Activated B cell treated with CpG ODN at 0.5 μM for 24 hours (primary cell): ENCODE data around the gene FAM177B. TPM values are rescaled to one million over a fixed set of nuclear protein-coding genes. Genes with fewer than 3 reads are reported as not detected.

Experiments
- ATAC-seq: fragments of 200-7000 bp; cut with Tn5 transposase; one replicate; pipeline ENCODE4 v1.10.0; 2021; ENCODE audit warnings: low read depth, mild to moderate bottlenecking, moderate library complexity
- CTCF ChIA-PET: fragments of 350-600 bp; sonication (Branson Sonifier 250); formaldehyde crosslinking; loops from one replicate; lab custom pipeline; 2021; ENCODE audit warnings: antibody characterized with exemption; lab: Charles Lee
- POLR2A ChIA-PET: fragments of 350-600 bp; sonication (Branson Sonifier 250); formaldehyde crosslinking; loops from one replicate; lab custom pipeline; 2021; ENCODE audit warnings: antibody characterized with exemption; lab: Charles Lee
- DNase-seq: peaks from one replicate; pipeline ENCODE4 v3.0.0; 2022
- H3K27ac Mint-ChIP-seq: one replicate; pipeline ENCODE4 v1.8.0; 2020; ENCODE audit warnings: mixed read lengths
- H3K27me3 Mint-ChIP-seq: one replicate; pipeline ENCODE4 v1.8.0; 2021; ENCODE audit warnings: mixed read lengths
- H3K36me3 Mint-ChIP-seq: one replicate; pipeline ENCODE4 v1.8.0; 2021; ENCODE audit warnings: low read depth, mixed read lengths
- H3K4me1 Mint-ChIP-seq: one replicate; pipeline ENCODE4 v1.8.0; 2021; ENCODE audit warnings: mixed read lengths
- H3K4me3 Mint-ChIP-seq: one replicate; pipeline ENCODE4 v1.8.0; 2020; ENCODE audit warnings: mild to moderate bottlenecking, mixed read lengths
- H3K9me3 Mint-ChIP-seq: one replicate; pipeline ENCODE4 v1.8.0; 2020; ENCODE audit warnings: mixed read lengths
- CTCF ChIP-seq: fragments of 200-600 bp; IDR thresholded peaks from one replicate; pipeline ENCODE4 v1.8.0; 2022; ENCODE audit warnings: antibody characterized with exemption, mild to moderate bottlenecking
- intact Hi-C: fragments of 100-400 bp; cut with micrococcal nuclease; formaldehyde crosslinking; loops from one replicate; pipeline ENCODE4 v1.15.1; 2024
- total RNA-seq: library from RNA; stranded (reverse); gene quantifications from 2 replicates; pipeline ENCODE4 v1.2.3, GENCODE V29; 2022

The FAM177B gene
- total RNA-seq, 1 donor from 2014 or later, result 3.5 TPM

- H3K4me1 Mint-ChIP-seq, result peaks cover 18% of the 10 kb centered on the region
- ATAC-seq (no peak), DNase-seq (no peak)
- H3K36me3 Mint-ChIP-seq, result no peaks in the 10 kb centered on the region
- no peaks in the 10 kb centered on the region for H3K9me3 Mint-ChIP-seq
- H3K27me3 Mint-ChIP-seq, result no peaks in the 10 kb centered on the region
- intact Hi-C loops, result no loop called here
- H3K27ac Mint-ChIP-seq, result no peak overlapping the region
- no peak for TF ChIP-seq CTCF
- no peak overlapping the region for H3K4me3 Mint-ChIP-seq
- CTCF ChIA-PET, result no interaction called here
- POLR2A ChIA-PET, result no interaction called here
These were observed 44.2 kb downstream of the FAM177B start for GRCh38 chr1:222781251-222781650.

- no peak for TF ChIP-seq CTCF
- Mint-ChIP-seq H3K27me3 (no peaks in the 10 kb centered on the region), H3K4me3 (no peak overlapping the region), H3K27ac (no peak overlapping the region), H3K9me3 (no peaks in the 10 kb centered on the region), H3K4me1 (peaks cover 33% of the 10 kb centered on the region), H3K36me3 (no peaks in the 10 kb centered on the region)
- intact Hi-C loops, result no loop called here
- POLR2A ChIA-PET, result no interaction called here
- DNase-seq, result no peak
- ATAC-seq, result no peak
- CTCF ChIA-PET, result interaction anchor here (1.1 kb wide), 1 partner anchor 307 kb away, joined by 3 read pairs; no protein-coding TSS in a partner anchor
These were observed 46.0 kb downstream of the FAM177B start for GRCh38 chr1:222783051-222783450.

GRCh38 chr1:222784371-222784770 lies 47.4 kb downstream of the FAM177B start:
- DNase-seq (no peak), ATAC-seq (no peak)
- no peaks in the 10 kb centered on the region for H3K36me3 Mint-ChIP-seq
- H3K27ac Mint-ChIP-seq, result no peak overlapping the region
- H3K4me3 Mint-ChIP-seq, result no peak overlapping the region
- H3K9me3 Mint-ChIP-seq, result no peaks in the 10 kb centered on the region
- peaks cover 44% of the 10 kb centered on the region for H3K4me1 Mint-ChIP-seq
- H3K27me3 Mint-ChIP-seq, result no peaks in the 10 kb centered on the region
- intact Hi-C loops, result no loop called here
- ChIA-PET POLR2A (no interaction called here), CTCF (interaction anchor here (1.1 kb wide), 1 partner anchor 306 kb away, joined by 3 read pairs; no protein-coding TSS in a partner anchor)
- no peak for TF ChIP-seq CTCF

GRCh38 chr1:222784916-222785315 lies 47.9 kb downstream of the FAM177B start:
- ChIA-PET POLR2A (no interaction called here), CTCF (no interaction called here)
- ATAC-seq (no peak), DNase-seq (no peak)
- Mint-ChIP-seq H3K27ac (no peak overlapping the region), H3K36me3 (peaks cover 2% of the 10 kb centered on the region), H3K4me1 (peaks cover 46% of the 10 kb centered on the region), H3K27me3 (no peaks in the 10 kb centered on the region), H3K4me3 (no peak overlapping the region), H3K9me3 (peaks cover 5% of the 10 kb centered on the region)
- intact Hi-C loops, result no loop called here
- TF ChIP-seq CTCF, result no peak

GRCh38 chr1:222785529-222785928 lies 48.5 kb downstream of the FAM177B start:
- intact Hi-C loops, result no loop called here
- Mint-ChIP-seq H3K27ac (no peak overlapping the region), H3K36me3 (peaks cover 2% of the 10 kb centered on the region), H3K4me1 (peaks cover 49% of the 10 kb centered on the region), H3K9me3 (peaks cover 9% of the 10 kb centered on the region), H3K4me3 (no peak overlapping the region), H3K27me3 (no peaks in the 10 kb centered on the region)
- DNase-seq (no peak), ATAC-seq (no peak)
- ChIA-PET POLR2A (no interaction called here), CTCF (no interaction called here)
- no peak for TF ChIP-seq CTCF
